BE2C (cell line): Measurements from ENCODE around the gene BMPER.

Source experiments
- DNase-seq: peaks from one replicate; pipeline ENCODE4 v3.0.0-alpha.2; 2020
- H3K27me3 ChIP-seq: fragments of 250-450 bp; sonication (Bioruptor Pico); 2 replicates; pipeline ENCODE4 v1.5.1; 2020; ENCODE audit warnings: mild to moderate bottlenecking
- H3K36me3 ChIP-seq: fragments of 250-450 bp; sonication (Bioruptor Pico); 2 replicates; pipeline ENCODE4 v1.5.1; 2020; ENCODE audit warnings: mild to moderate bottlenecking
- H3K4me1 ChIP-seq: fragments of 250-450 bp; sonication (Bioruptor Pico); 2 replicates; pipeline ENCODE4 v1.5.1; 2020
- H3K4me3 ChIP-seq: 2 replicates; pipeline ENCODE4 v1.5.1; 2011; ENCODE audit warnings: low read depth, low read length
- H3K9me3 ChIP-seq: fragments of 250-450 bp; sonication (Bioruptor Pico); 2 replicates; pipeline ENCODE4 v1.5.1; 2020
- TF ChIP-seq, protein P1 (sequence below): IDR thresholded peaks from 2 replicates; pipeline ENCODE4 v1.5.1; 2012; ENCODE audit warnings: mild to moderate bottlenecking, low read depth, low read length

Gene BMPER

DNA sequence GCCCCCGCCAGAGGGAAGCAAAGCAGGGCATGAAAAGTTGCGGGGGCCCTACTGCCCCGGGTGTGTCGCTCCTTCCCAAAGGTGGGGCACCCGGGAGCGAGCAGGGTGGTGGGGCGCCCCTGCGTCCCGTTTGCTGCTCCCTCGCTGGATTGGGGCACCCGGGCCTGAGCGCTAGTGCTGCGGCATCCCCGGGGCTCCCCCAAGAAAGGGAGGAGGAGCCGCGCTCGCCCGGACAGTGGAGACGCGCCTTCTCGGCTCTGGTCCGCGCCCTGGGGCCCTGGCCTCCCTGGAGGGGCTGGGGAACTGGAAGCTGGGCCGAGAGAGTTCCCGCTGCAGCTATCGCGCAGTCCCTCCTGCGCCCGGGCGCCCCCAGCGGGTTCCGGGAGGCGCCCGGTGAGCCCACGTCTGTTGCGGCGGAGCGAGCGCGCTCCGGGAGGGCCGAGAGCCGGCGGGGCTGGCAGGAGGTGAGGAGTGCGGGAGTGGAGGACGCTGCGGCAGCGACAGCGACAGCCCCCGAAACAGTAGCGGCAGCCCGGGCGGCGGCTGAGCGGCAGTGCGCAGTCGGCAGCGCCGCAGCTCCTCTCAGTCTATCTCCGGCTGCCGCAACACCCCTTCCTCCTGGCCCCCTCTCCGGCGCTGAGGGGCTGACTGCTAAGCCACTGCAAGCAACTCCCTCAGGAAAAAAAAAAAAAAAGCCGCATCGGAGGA lies 504 bp upstream of the BMPER start:
- peaks cover 78% of the 10 kb centered on the region for H3K27me3 ChIP-seq
- H3K4me3 ChIP-seq = peak overlapping the region; percentile 41
- DNase-seq = peak; percentile 41
- TF ChIP-seq, protein P1, sequence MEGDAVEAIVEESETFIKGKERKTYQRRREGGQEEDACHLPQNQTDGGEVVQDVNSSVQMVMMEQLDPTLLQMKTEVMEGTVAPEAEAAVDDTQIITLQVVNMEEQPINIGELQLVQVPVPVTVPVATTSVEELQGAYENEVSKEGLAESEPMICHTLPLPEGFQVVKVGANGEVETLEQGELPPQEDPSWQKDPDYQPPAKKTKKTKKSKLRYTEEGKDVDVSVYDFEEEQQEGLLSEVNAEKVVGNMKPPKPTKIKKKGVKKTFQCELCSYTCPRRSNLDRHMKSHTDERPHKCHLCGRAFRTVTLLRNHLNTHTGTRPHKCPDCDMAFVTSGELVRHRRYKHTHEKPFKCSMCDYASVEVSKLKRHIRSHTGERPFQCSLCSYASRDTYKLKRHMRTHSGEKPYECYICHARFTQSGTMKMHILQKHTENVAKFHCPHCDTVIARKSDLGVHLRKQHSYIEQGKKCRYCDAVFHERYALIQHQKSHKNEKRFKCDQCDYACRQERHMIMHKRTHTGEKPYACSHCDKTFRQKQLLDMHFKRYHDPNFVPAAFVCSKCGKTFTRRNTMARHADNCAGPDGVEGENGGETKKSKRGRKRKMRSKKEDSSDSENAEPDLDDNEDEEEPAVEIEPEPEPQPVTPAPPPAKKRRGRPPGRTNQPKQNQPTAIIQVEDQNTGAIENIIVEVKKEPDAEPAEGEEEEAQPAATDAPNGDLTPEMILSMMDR = 0 out of 2 replicates have a peak, but pooled peaks have one; percentile 6
- H3K36me3 ChIP-seq = no peaks in the 10 kb centered on the region
- no peaks in the 10 kb centered on the region for H3K4me1 ChIP-seq
- H3K9me3 ChIP-seq = no peaks in the 10 kb centered on the region

GRCh38 chr7:33906697-33907096 lies 1.4 kb downstream of the BMPER start:
- Histone ChIP-seq H3K27me3 (peaks cover 81% of the 10 kb centered on the region), H3K9me3 (no peaks in the 10 kb centered on the region), H3K36me3 (no peaks in the 10 kb centered on the region), H3K4me3 (no peak overlapping the region), H3K4me1 (no peaks in the 10 kb centered on the region)
- DNase-seq = no peak
- TF ChIP-seq, protein P1 = no peak

DNA sequence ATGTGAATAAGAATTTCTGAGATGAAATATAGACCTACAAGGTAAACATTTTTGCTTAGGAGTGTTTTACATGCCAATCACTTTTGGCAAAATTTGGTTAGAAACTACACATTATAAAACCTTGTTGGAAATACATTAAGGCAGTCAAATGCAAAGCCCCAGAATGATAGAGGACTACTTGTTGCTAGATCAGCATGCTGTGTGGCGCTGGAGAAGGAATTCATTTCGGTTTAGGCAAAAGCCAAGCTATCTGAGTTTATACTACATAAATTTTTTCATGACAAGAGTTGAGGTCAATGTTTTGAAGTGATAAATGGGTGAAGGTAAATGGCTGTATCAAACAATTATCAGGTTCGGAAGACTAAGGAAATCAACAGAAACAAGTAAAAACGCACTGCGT lies 2.3 kb downstream of the BMPER start:
- no peaks in the 10 kb centered on the region for H3K36me3 ChIP-seq
- no peak overlapping the region for H3K4me3 ChIP-seq
- no peak for DNase-seq
- TF ChIP-seq, protein P1 = no peak
- no peaks in the 10 kb centered on the region for H3K9me3 ChIP-seq
- H3K4me1 ChIP-seq = no peaks in the 10 kb centered on the region
- peaks cover 71% of the 10 kb centered on the region for H3K27me3 ChIP-seq

DNA sequence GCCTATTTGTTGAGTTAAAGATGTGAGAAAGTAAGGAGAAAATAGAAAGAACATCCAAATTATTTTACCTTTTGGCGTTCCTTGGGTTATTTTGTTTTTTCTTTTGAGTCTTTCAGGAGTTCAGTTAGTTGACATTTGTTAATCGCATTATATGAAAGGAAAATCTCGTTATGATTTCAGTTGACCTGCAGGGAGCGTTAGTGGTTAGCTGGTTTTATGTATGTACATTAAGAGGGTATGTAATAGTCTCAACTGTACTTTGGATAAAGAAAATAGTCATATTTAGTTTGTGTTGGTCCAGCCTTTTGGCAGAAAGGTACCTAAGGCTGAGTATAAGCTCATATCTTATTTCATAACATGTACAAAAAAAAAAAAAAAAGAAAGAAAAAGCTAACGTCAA lies 4.0 kb downstream of the BMPER start:
- H3K27me3 ChIP-seq = peaks cover 56% of the 10 kb centered on the region
- TF ChIP-seq, protein P1 = no peak
- H3K36me3 ChIP-seq = no peaks in the 10 kb centered on the region
- DNase-seq = no peak
- H3K4me3 ChIP-seq = no peak overlapping the region
- H3K9me3 ChIP-seq = no peaks in the 10 kb centered on the region
- no peaks in the 10 kb centered on the region for H3K4me1 ChIP-seq

DNA sequence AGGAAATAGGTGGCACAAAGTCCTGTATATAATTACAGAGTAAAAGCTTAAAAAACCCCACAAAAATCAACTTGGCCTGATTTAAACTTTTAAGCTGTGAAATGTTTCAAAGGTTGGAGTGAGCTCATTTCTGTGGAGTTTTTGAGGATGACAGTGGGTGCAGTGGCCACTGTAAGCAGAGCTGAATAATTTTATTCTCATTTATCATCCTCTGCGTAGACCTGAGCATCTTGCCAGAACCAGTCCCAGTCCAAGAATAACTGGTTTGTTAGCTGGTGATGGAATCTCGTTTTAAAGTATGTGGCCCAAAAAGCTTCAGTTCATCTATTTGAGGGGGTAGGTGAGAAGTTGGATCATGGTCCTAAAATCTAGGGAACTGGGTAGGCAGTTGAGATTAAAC lies 4.4 kb downstream of the BMPER start:
- Histone ChIP-seq H3K36me3 (no peaks in the 10 kb centered on the region), H3K4me1 (no peaks in the 10 kb centered on the region), H3K27me3 (peaks cover 52% of the 10 kb centered on the region), H3K4me3 (no peak overlapping the region), H3K9me3 (no peaks in the 10 kb centered on the region)
- DNase-seq = no peak
- TF ChIP-seq, protein P1 = no peak

DNA sequence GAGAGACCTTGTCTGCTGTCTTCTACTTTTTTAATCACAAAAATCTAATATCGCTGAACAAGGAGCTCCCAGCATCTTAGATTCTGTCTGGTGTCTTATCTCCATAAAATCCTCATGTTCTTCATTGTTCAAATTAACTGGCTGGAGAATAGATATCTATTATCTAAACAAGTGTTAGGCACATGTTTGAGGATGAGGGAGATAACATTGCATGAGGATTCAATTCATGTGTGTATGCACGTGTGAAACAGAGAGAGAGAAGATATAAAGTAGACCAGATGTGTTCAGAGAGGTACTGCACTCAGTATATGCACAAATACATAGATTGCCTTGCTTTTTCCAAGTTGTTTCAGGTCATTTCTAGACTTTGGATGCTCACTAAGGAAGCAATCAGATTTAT lies 5.4 kb downstream of the BMPER start:
- no peak for DNase-seq
- no peak overlapping the region for H3K4me3 ChIP-seq
- TF ChIP-seq, protein P1 = no peak
- no peaks in the 10 kb centered on the region for H3K9me3 ChIP-seq
- H3K27me3 ChIP-seq = peaks cover 44% of the 10 kb centered on the region
- H3K4me1 ChIP-seq = no peaks in the 10 kb centered on the region
- H3K36me3 ChIP-seq = no peaks in the 10 kb centered on the region
